GM12878 (cell line): Measurements from ENCODE around the gene MAMLD1. TPM values are rescaled to one million over a fixed set of nuclear protein-coding genes. Genes with fewer than 3 reads are reported as not detected.

Source experiments
- ATAC-seq: fragments of 200-7000 bp; cut with Tn5 transposase; 3 replicates; pipeline ENCODE4 v1.9.1; 2020; ENCODE audit warnings: mild to moderate bottlenecking, moderate library complexity
- BruUV-seq: library from RNA; stranded (reverse); fragments of 400-500 nt; replicated peaks from 2 replicates; lab custom pipeline; 2021; lab: Mats Ljungman, UMichigan
- CTCF ChIA-PET: fragments of 300-600 bp; sonication (Branson Sonifier 250); formaldehyde crosslinking; extraction: SDS; loops from one replicate; lab custom pipeline; 2021; ENCODE audit warnings: inconsistent platforms; lab: Yijun Ruan, JAX
- POLR2A ChIA-PET: fragments of 350-600 bp; formaldehyde crosslinking; extraction: SDS; loops from one replicate; lab custom pipeline; 2021; ENCODE audit warnings: inconsistent platforms; lab: Charles Lee
- RAD21 ChIA-PET: fragments of 300-600 bp; sonication (Branson Sonifier 250); formaldehyde crosslinking; loops from one replicate; lab custom pipeline; 2023; ENCODE audit warnings: antibody characterized with exemption; ENCODE audit not compliant: unreplicated experiment; lab: Charles Lee
- SMC1A ChIA-PET: fragments of 300-600 bp; sonication (Branson Sonifier 250); formaldehyde crosslinking; loops from one replicate; lab custom pipeline; 2023; ENCODE audit not compliant: unreplicated experiment, uncharacterized antibody; lab: Charles Lee
- DNase-seq: peaks from one replicate; pipeline ENCODE4 v3.0.0-alpha.2; 2011; ENCODE audit warnings: low read depth, low spot score
- FAIRE-seq: peaks from 3 replicates; lab custom pipeline; 2011; peaks lifted over from hg19 to GRCh38; lab: Jason Lieb, UNC
- H2AFZ ChIP-seq: 2 replicates; pipeline ENCODE4 v1.6.0; 2011; ENCODE audit warnings: low read depth, low read length, control low read depth; ENCODE audit not compliant: control insufficient read depth
- H3K27ac ChIP-seq: 2 replicates; pipeline ENCODE4 v1.5.1; 2011; ENCODE audit warnings: control low read depth; ENCODE audit not compliant: control insufficient read depth, insufficient read depth
- H3K27me3 ChIP-seq, 2 experiments: replicated peaks in 1 of 2; 2 replicates each; pipeline versions ENCODE4 v1.6.0 to v1.6.1; 2011; ENCODE audit warnings: low read length in 1 of 2; ENCODE audit not compliant: control insufficient read depth in 2 of 2, insufficient read depth in 2 of 2
- H3K36me3 ChIP-seq, 2 experiments: 2 replicates each; pipeline ENCODE4 v1.5.1; 2011; ENCODE audit warnings: low read length in 1 of 2; ENCODE audit not compliant: control insufficient read depth in 2 of 2, insufficient read depth in 2 of 2
- H3K4me1 ChIP-seq: 2 replicates; pipeline ENCODE4 v1.6.1; 2011; ENCODE audit warnings: mild to moderate bottlenecking, low read length, moderate library complexity, mixed read lengths; ENCODE audit not compliant: control insufficient read depth, insufficient read depth
- H3K4me2 ChIP-seq: 2 replicates; pipeline ENCODE4 v1.6.0; 2011; ENCODE audit warnings: control low read depth; ENCODE audit not compliant: control insufficient read depth, insufficient read depth
- H3K4me3 ChIP-seq: fragments of 200-600 bp; sonication (generic); 2 replicates; pipeline ENCODE4 v1.5.1; 2016
- H3K79me2 ChIP-seq: 2 replicates; pipeline ENCODE4 v1.6.0; 2011; ENCODE audit warnings: low read length; ENCODE audit not compliant: control insufficient read depth, insufficient read depth
- H3K9ac ChIP-seq: 2 replicates; pipeline ENCODE4 v1.8.0; 2011; ENCODE audit warnings: low read length, control low read depth, mixed read lengths; ENCODE audit not compliant: control insufficient read depth, insufficient read depth
- H3K9me3 ChIP-seq: replicated peaks from 3 replicates; pipeline ENCODE4 v1.5.1; 2011; ENCODE audit warnings: mild to moderate bottlenecking, low read length; ENCODE audit not compliant: control insufficient read depth, insufficient read depth
- H4K20me1 ChIP-seq: 2 replicates; pipeline ENCODE4 v1.6.0; 2011; ENCODE audit not compliant: control insufficient read depth, insufficient read depth
- BHLHE40 ChIP-seq, 2 experiments: fragments of 450-650 bp in 1 of 2; IDR thresholded peaks; 2 replicates each; pipeline ENCODE4 v1.6.1; 2011 to 2017; ENCODE audit warnings: low read depth in 2 of 2, borderline replicate concordance in 1 of 2, improper control_type of control experiment in 1 of 2, low read length in 1 of 2, mild to moderate bottlenecking in 1 of 2
- IKZF2 ChIP-seq, 2 experiments: fragments of 450-650 bp; IDR thresholded peaks; 2 replicates each; pipeline ENCODE4 v1.6.1; 2017; ENCODE audit warnings: mild to moderate bottlenecking in 2 of 2, moderate library complexity in 2 of 2
- KDM1A ChIP-seq: fragments of 200-600 bp; sonication (generic); IDR thresholded peaks from 2 replicates; pipeline ENCODE4 v1.6.1; 2016; ENCODE audit warnings: borderline replicate concordance
- NRF1 ChIP-seq: conservative IDR thresholded peaks from 2 replicates; pipeline ENCODE4 v1.6.1; 2011; ENCODE audit warnings: mild to moderate bottlenecking, low read depth, low read length, improper control_type of control experiment
- RUNX3 ChIP-seq: IDR thresholded peaks from 2 replicates; pipeline ENCODE4 v1.6.1; 2012; ENCODE audit warnings: low read length, inconsistent platforms
- WGBS: methylation state at CpG from one replicate; pipeline ENCODE4 v1.1.6; 2016; ENCODE audit warnings: low lambda C conversion rate; ENCODE audit not compliant: insufficient replicate concordance, insufficient coverage; ENCODE audit errors: missing lambda C conversion rate; 5-methylcytosine and 5-hydroxymethylcytosine counted together
- in situ Hi-C: fragments of 300-500 bp; cut with MboI; formaldehyde crosslinking; loops from 9 replicates; pipeline ENCODE4 v1.14.3; 2018; ENCODE audit warnings: mixed read lengths
- intact Hi-C: fragments of 100-400 bp; cut with micrococcal nuclease; formaldehyde crosslinking; loops from one replicate; pipeline ENCODE4 v1.14.2; 2022; ENCODE audit not compliant: unreplicated experiment
- polyA plus RNA-seq, 11 experiments: library from polyadenylated mRNA; depleted of rRNA in 4 of 11; unstranded in 6 of 11; stranded (reverse) in 5 of 11; fragments of >200 nt; fragmentation: Nextera tagmentation in 4 of 11; fragmentation: Illumina TruSeq in 1 of 11; extraction: Ambion mirVana in 4 of 11; extraction: Trizol in 1 of 11; gene quantifications; 1 replicate in 1 of 11; 2 replicates in 10 of 11; pipeline versions ENCODE4 v1.2.1 to v1.2.3, GENCODE V29; 2011 to 2016; ENCODE audit warnings: inconsistent platforms in 2 of 11, missing spikeins in 2 of 11, low read depth in 1 of 11
- total RNA-seq, 4 experiments: library from RNA; depleted of rRNA in 3 of 4; stranded (reverse); fragments of >200 nt in 3 of 4; fragmentation: Illumina TruSeq in 1 of 4; extraction: Trizol in 1 of 4; gene quantifications; 2 replicates each; pipeline versions ENCODE4 v1.2.1 to v1.2.3, GENCODE V29; 2013 to 2021
- TF ChIP-seq, protein P1 (sequence below): fragments of 450-650 bp; IDR thresholded peaks from 2 replicates; pipeline ENCODE4 v1.6.1; 2017; ENCODE audit warnings: mild to moderate bottlenecking, moderate library complexity
- TF ChIP-seq, protein P2 (sequence below): fragments of 450-650 bp; IDR thresholded peaks from 2 replicates; pipeline ENCODE4 v1.6.1; 2017; ENCODE audit warnings: mild to moderate bottlenecking
- TF ChIP-seq, protein P3 (sequence below): fragments of 450-650 bp; conservative IDR thresholded peaks from 2 replicates; pipeline ENCODE4 v1.6.1; 2017; ENCODE audit warnings: mild to moderate bottlenecking, moderate library complexity

Gene MAMLD1
- total and polyA plus RNA-seq, 10 of the 15 experiments (the other 5 are each of a cell fraction or from before 2014, with no cell fraction given), result 0.03 to 0.05 TPM; not detected in 8

DNA sequence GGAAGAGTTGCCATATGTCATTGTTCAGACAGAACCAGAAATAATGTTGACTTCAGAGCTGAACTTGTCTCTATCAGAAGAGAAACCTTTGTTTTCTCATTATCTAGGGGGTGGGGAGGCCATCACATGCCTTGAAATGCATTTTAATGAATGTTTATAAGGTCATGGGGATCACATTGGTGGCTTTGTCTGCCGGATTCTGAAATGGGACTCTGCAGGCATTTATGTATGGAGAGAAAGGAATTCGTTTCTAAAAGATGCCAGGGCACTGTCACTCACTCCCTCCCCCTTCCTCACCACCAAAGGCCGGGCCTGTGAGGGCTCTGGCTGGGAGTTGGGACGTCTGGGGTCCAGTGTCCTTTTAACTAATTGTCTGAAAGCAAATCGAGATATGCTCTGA is 102.2 kb downstream of the MAMLD1 start (continued):
- TF ChIP-seq, protein P1, sequence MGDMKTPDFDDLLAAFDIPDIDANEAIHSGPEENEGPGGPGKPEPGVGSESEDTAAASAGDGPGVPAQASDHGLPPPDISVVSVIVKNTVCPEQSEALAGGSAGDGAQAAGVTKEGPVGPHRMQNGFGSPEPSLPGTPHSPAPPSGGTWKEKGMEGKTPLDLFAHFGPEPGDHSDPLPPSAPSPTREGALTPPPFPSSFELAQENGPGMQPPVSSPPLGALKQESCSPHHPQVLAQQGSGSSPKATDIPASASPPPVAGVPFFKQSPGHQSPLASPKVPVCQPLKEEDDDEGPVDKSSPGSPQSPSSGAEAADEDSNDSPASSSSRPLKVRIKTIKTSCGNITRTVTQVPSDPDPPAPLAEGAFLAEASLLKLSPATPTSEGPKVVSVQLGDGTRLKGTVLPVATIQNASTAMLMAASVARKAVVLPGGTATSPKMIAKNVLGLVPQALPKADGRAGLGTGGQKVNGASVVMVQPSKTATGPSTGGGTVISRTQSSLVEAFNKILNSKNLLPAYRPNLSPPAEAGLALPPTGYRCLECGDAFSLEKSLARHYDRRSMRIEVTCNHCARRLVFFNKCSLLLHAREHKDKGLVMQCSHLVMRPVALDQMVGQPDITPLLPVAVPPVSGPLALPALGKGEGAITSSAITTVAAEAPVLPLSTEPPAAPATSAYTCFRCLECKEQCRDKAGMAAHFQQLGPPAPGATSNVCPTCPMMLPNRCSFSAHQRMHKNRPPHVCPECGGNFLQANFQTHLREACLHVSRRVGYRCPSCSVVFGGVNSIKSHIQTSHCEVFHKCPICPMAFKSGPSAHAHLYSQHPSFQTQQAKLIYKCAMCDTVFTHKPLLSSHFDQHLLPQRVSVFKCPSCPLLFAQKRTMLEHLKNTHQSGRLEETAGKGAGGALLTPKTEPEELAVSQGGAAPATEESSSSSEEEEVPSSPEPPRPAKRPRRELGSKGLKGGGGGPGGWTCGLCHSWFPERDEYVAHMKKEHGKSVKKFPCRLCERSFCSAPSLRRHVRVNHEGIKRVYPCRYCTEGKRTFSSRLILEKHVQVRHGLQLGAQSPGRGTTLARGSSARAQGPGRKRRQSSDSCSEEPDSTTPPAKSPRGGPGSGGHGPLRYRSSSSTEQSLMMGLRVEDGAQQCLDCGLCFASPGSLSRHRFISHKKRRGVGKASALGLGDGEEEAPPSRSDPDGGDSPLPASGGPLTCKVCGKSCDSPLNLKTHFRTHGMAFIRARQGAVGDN, result no peak
- TF ChIP-seq, protein P2, sequence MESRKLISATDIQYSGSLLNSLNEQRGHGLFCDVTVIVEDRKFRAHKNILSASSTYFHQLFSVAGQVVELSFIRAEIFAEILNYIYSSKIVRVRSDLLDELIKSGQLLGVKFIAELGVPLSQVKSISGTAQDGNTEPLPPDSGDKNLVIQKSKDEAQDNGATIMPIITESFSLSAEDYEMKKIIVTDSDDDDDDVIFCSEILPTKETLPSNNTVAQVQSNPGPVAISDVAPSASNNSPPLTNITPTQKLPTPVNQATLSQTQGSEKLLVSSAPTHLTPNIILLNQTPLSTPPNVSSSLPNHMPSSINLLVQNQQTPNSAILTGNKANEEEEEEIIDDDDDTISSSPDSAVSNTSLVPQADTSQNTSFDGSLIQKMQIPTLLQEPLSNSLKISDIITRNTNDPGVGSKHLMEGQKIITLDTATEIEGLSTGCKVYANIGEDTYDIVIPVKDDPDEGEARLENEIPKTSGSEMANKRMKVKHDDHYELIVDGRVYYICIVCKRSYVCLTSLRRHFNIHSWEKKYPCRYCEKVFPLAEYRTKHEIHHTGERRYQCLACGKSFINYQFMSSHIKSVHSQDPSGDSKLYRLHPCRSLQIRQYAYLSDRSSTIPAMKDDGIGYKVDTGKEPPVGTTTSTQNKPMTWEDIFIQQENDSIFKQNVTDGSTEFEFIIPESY, result no peak

DNA sequence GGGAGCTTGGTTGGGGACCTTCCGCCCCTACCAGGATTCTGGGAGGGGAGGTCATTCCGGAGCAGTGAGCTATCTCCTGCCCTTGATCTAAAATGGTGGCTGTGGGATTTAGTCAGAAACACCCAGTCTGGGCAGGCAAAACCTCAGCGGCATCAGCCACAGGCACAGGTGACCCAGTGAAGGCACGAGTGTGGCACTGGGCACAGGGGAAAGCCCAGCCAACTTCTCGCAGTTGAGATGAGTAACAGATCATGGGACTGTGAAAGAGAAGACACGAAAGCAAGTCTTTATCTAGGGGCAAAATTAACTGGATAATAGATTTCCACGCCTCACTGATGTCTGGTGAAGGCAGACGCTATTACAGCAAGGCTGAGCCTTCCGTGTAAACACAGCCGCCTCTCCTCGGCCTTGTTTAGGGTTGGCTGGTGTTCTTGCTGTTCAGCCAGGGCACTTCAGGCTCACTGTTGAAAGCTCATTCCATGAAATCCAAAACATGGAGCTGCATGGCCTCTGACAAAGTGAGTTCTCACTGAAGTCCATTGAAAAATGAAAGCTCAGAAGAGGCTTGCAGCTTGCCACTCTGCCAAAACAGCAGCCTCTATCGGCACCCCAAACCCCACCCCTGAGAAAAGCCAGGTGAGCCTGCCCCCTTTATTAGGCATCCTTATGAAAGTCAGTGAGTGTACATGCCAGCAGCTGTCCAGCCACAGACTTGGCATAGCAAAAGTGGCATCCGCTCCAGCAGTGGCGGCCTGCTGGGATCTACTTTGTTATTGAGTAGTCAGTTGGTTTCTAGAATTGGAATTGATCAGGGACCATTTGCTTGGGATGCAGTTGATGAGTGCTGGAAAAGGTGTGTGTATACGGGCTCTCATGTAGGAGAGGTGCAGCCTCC is 103.0 kb downstream of the MAMLD1 start:
- no peak for DNase-seq
- ChIA-PET RAD21 (no interaction called here), SMC1A (no interaction called here), POLR2A (no interaction called here), CTCF (interaction anchor here (1.1 kb wide), 1 partner anchor 24 kb away, joined by 3 read pairs; no protein-coding TSS in a partner anchor)
- Histone ChIP-seq H3K27ac (no peak overlapping the region), H3K4me1 (no peaks in the 10 kb centered on the region), H3K4me2 (no peak overlapping the region), H3K9ac (no peak overlapping the region), H3K36me3 (no peaks in the 10 kb centered on the region), H3K4me3 (no peak overlapping the region), H4K20me1 (no peaks in the 10 kb centered on the region), H2AFZ (no peak overlapping the region), H3K9me3 (no peaks in the 10 kb centered on the region), H3K27me3 (peaks cover 0 to under 1% of the 10 kb centered on the region in 2 experiments; a peak in 1 of 4 replicates), H3K79me2 (no peaks in the 10 kb centered on the region)
- intact Hi-C loops, result no loop called here
- peak; percentile 39; the same call in 2 of the 3 replicates for ATAC-seq
- FAIRE-seq, result no peak
- BruUV-seq, result no TSS peak
- 45% methylated on average over 15 of the region's 15 CpGs for WGBS
- in situ Hi-C loops, result no loop called here
- TF ChIP-seq IKZF2 (IDR thresholded peaks at IDR 0.05) (no peak), KDM1A (no peak), BHLHE40 (IDR thresholded peaks at IDR 0.05; ENCODE audit: borderline replicate concordance in 1 of 2, low read depth in 2 of 2, low read length in 1 of 2) (peak in 1 of 2 experiments; percentile 49; a peak in 1 of 4 replicates), NRF1 (no peak), RUNX3 (no peak)
- TF ChIP-seq, protein P3, sequence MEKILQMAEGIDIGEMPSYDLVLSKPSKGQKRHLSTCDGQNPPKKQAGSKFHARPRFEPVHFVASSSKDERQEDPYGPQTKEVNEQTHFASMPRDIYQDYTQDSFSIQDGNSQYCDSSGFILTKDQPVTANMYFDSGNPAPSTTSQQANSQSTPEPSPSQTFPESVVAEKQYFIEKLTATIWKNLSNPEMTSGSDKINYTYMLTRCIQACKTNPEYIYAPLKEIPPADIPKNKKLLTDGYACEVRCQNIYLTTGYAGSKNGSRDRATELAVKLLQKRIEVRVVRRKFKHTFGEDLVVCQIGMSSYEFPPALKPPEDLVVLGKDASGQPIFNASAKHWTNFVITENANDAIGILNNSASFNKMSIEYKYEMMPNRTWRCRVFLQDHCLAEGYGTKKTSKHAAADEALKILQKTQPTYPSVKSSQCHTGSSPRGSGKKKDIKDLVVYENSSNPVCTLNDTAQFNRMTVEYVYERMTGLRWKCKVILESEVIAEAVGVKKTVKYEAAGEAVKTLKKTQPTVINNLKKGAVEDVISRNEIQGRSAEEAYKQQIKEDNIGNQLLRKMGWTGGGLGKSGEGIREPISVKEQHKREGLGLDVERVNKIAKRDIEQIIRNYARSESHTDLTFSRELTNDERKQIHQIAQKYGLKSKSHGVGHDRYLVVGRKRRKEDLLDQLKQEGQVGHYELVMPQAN, result no peak
